IMR-90 (cell line): ENCODE measurements around the gene SERPINI1. TPM values are rescaled to one million over a fixed set of nuclear protein-coding genes. Genes with fewer than 3 reads are reported as not detected.

Experiments
- ATAC-seq: fragments of 200-7000 bp; cut with Tn5 transposase; 2 replicates; pipeline ENCODE4 v1.9.1; 2020; ENCODE audit warnings: low read depth, mild to moderate bottlenecking, moderate library complexity
- BruUV-seq: library from RNA; stranded (reverse); fragments of 400-500 nt; replicated peaks from 2 replicates; lab custom pipeline; 2021; lab: Mats Ljungman, UMichigan
- CTCF ChIA-PET: fragments of 300-600 bp; formaldehyde crosslinking; extraction: SDS; loops from one replicate; lab custom pipeline; 2021; ENCODE audit warnings: antibody characterized with exemption; lab: Yijun Ruan, JAX
- POLR2A ChIA-PET: fragments of 300-600 bp; sonication (Branson Sonifier 250); formaldehyde crosslinking; loops from one replicate; lab custom pipeline; 2022; ENCODE audit warnings: antibody characterized with exemption; ENCODE audit not compliant: unreplicated experiment; lab: Charles Lee
- DNase-seq: peaks from one replicate; pipeline ENCODE4 v3.0.0; 2013
- H2AFZ ChIP-seq: replicated peaks from 2 replicates; pipeline ENCODE3; 2013; ENCODE audit warnings: low read length, mild to moderate bottlenecking; ENCODE audit not compliant: poor library complexity
- H2AK5ac ChIP-seq: 2 replicates; pipeline ENCODE4 v1.6.1; 2013; ENCODE audit warnings: low read depth, low read length, inconsistent platforms
- H2AK9ac ChIP-seq: replicated peaks from 2 replicates; pipeline ENCODE3; 2013; ENCODE audit warnings: mild to moderate bottlenecking, low read depth, low read length, moderate library complexity; ENCODE audit not compliant: poor library complexity
- H2BK120ac ChIP-seq: 2 replicates; pipeline ENCODE4 v1.6.1; 2013; ENCODE audit warnings: low read depth, low read length, inconsistent platforms
- H2BK15ac ChIP-seq: 3 replicates; pipeline ENCODE4 v1.6.1; 2013; ENCODE audit warnings: low read depth, low read length, inconsistent platforms
- H2BK20ac ChIP-seq: 2 replicates; pipeline ENCODE4 v1.6.1; 2013; ENCODE audit warnings: low read depth, mild to moderate bottlenecking, inconsistent platforms, low read length, moderate library complexity
- H2BK5ac ChIP-seq: 2 replicates; pipeline ENCODE4 v1.6.1; 2013; ENCODE audit warnings: mild to moderate bottlenecking, low read depth, low read length, inconsistent platforms; ENCODE audit not compliant: poor library complexity, severe bottlenecking
- H3K14ac ChIP-seq: replicated peaks from 2 replicates; pipeline ENCODE4 v1.6.1; 2013; ENCODE audit warnings: low read depth, low read length, inconsistent platforms
- H3K18ac ChIP-seq: 2 replicates; pipeline ENCODE4 v1.6.1; 2013; ENCODE audit warnings: low read depth, low read length, control low read depth
- H3K23ac ChIP-seq: 2 replicates; pipeline ENCODE4 v1.6.1; 2013; ENCODE audit warnings: low read depth, low read length, inconsistent platforms
- H3K27ac ChIP-seq: 2 replicates; pipeline ENCODE4 v1.5.1; 2013; ENCODE audit warnings: mild to moderate bottlenecking, control low read depth, low read length; ENCODE audit not compliant: insufficient read depth
- H3K27me3 ChIP-seq: 2 replicates; pipeline ENCODE4 v1.6.1; 2013; ENCODE audit warnings: low read length; ENCODE audit not compliant: control insufficient read depth, insufficient read depth
- H3K36me3 ChIP-seq: 2 replicates; pipeline ENCODE4 v1.6.1; 2013; ENCODE audit warnings: low read length, mixed read lengths; ENCODE audit not compliant: control insufficient read depth, insufficient read depth
- H3K4ac ChIP-seq: 2 replicates; pipeline ENCODE4 v1.6.1; 2013; ENCODE audit warnings: low read depth, low read length, inconsistent platforms
- H3K4me1 ChIP-seq: 2 replicates; pipeline ENCODE4 v1.6.1; 2013; ENCODE audit warnings: low read length, mixed read lengths; ENCODE audit not compliant: control insufficient read depth, insufficient read depth
- H3K4me2 ChIP-seq: 2 replicates; pipeline ENCODE4 v1.6.1; 2013; ENCODE audit warnings: low read depth, mild to moderate bottlenecking, control low read depth, low read length, moderate library complexity
- H3K4me3 ChIP-seq: 2 replicates; pipeline ENCODE4 v1.5.1; 2013; ENCODE audit warnings: low read depth, mild to moderate bottlenecking, control low read depth, low read length, moderate library complexity; ENCODE audit not compliant: insufficient read depth
- H3K56ac ChIP-seq: 2 replicates; pipeline ENCODE4 v1.6.1; 2013; ENCODE audit warnings: low read length, inconsistent platforms; ENCODE audit not compliant: insufficient read depth; ENCODE audit errors: extremely low read depth
- H3K79me1 ChIP-seq, 2 experiments: 2 replicates each; pipeline ENCODE4 v1.6.1; 2013; ENCODE audit warnings: low read length in 2 of 2, inconsistent platforms in 1 of 2, low read depth in 1 of 2
- H3K9ac ChIP-seq: 2 replicates; pipeline ENCODE4 v1.6.1; 2013; ENCODE audit warnings: low read depth, low read length, control low read depth
- H3K9me1 ChIP-seq: 2 replicates; pipeline ENCODE4 v1.6.1; 2013; ENCODE audit warnings: low read length, inconsistent platforms; ENCODE audit not compliant: insufficient read depth
- H3K9me3 ChIP-seq: 2 replicates; pipeline ENCODE4 v1.6.1; 2013; ENCODE audit warnings: low read length; ENCODE audit not compliant: control insufficient read depth, insufficient read depth
- H4K20me1 ChIP-seq: 2 replicates; pipeline ENCODE4 v1.6.1; 2013; ENCODE audit warnings: low read length, inconsistent platforms; ENCODE audit not compliant: insufficient read depth
- H4K5ac ChIP-seq: 2 replicates; pipeline ENCODE4 v1.6.1; 2013; ENCODE audit warnings: mild to moderate bottlenecking, low read depth, low read length, control low read depth
- H4K8ac ChIP-seq, 2 experiments: 2 replicates each; pipeline ENCODE4 v1.6.1; 2013; ENCODE audit warnings: low read depth in 2 of 2, low read length in 2 of 2, control low read depth in 1 of 2, inconsistent platforms in 1 of 2
- H4K91ac ChIP-seq: 2 replicates; pipeline ENCODE4 v1.6.1; 2013; ENCODE audit warnings: low read depth, low read length, inconsistent platforms; ENCODE audit not compliant: insufficient read depth
- CEBPB ChIP-seq: IDR thresholded peaks from 2 replicates; pipeline ENCODE4 v1.6.1; 2012; ENCODE audit warnings: low read depth, low read length, improper control_type of control experiment
- CHD1 ChIP-seq: IDR thresholded peaks from 2 replicates; pipeline ENCODE4 v1.6.1; 2012; ENCODE audit warnings: low read depth, low read length, improper control_type of control experiment
- ELK1 ChIP-seq: fragments of 150-350 bp; IDR thresholded peaks from 2 replicates; pipeline ENCODE4 v1.6.1; 2016; ENCODE audit warnings: low read depth, mild to moderate bottlenecking, low read length, moderate library complexity, borderline replicate concordance
- FOS ChIP-seq: fragments of 150-350 bp; IDR thresholded peaks from 2 replicates; pipeline ENCODE4 v1.6.1; 2016; ENCODE audit warnings: low read depth, low read length
- MAZ ChIP-seq: IDR thresholded peaks from 2 replicates; pipeline ENCODE4 v1.6.1; 2012; ENCODE audit warnings: low read depth, mild to moderate bottlenecking, low read length, improper control_type of control experiment, moderate library complexity, borderline replicate concordance
- NFE2L2 ChIP-seq: fragments of 150-350 bp; IDR thresholded peaks from 2 replicates; pipeline ENCODE4 v1.6.1; 2016; ENCODE audit warnings: low read depth, mild to moderate bottlenecking, low read length
- POLR2A ChIP-seq: IDR thresholded peaks from 2 replicates; pipeline ENCODE4 v1.6.1; 2012; ENCODE audit warnings: mild to moderate bottlenecking, low read depth, low read length
- WGBS, 2 experiments: methylation state at CpG; one replicate each; pipeline versions ENCODE4 v1.1.5 to v1.1.7; 2013; ENCODE audit warnings: missing lambda C conversion rate in 2 of 2; ENCODE audit not compliant: insufficient read length in 1 of 2; ENCODE audit errors: extremely low coverage in 2 of 2; 5-methylcytosine and 5-hydroxymethylcytosine counted together
- dilution Hi-C: fragments of 300-500 bp; cut with HindIII; formaldehyde crosslinking; loops from one replicate; pipeline ENCODE4 v1.14.3; 2018; ENCODE audit warnings: low sequenced_read_pairs; ENCODE audit not compliant: unreplicated experiment
- in situ Hi-C: fragments of 300-500 bp; cut with MboI; formaldehyde crosslinking; loops from 3 replicates; pipeline ENCODE4 v1.14.3; 2019; ENCODE audit warnings: low sequenced_read_pairs, inconsistent platforms, mixed read lengths
- intact Hi-C: fragments of 100-400 bp; cut with micrococcal nuclease; formaldehyde crosslinking; loops from 2 replicates; pipeline ENCODE4 v1.10.0; 2022
- polyA plus RNA-seq, 3 experiments: library from polyadenylated mRNA; depleted of rRNA; stranded (reverse); fragments of >200 nt; gene quantifications; 2 replicates each; pipeline ENCODE4 v1.2.3, GENCODE V29; 2012; ENCODE audit warnings: low replicate concordance in 1 of 3
- total RNA-seq: library from RNA; depleted of rRNA; stranded (reverse); fragments of >200 nt; gene quantifications from 2 replicates; pipeline ENCODE4 v1.2.3, GENCODE V29; 2012

Gene SERPINI1
- total and polyA plus RNA-seq, 2 of the 4 experiments (the other 2 are of a cell fraction): 0.36 to 1.3 TPM

- H4K5ac ChIP-seq: no peak overlapping the region
- H3K18ac ChIP-seq: no peak overlapping the region
- H3K36me3 ChIP-seq: no peaks in the 10 kb centered on the region
- H3K23ac ChIP-seq: no peak overlapping the region
- H3K56ac ChIP-seq: no peak overlapping the region
- CTCF ChIA-PET: no interaction called here
- H3K79me1 ChIP-seq: no peaks in the 10 kb centered on the region
- no peak overlapping the region for H2BK5ac ChIP-seq
- ATAC-seq: no peak
- intact Hi-C loops (no loop called here), dilution Hi-C loops (no loop called here), in situ Hi-C loops (no loop called here)
- POLR2A ChIA-PET: no interaction called here
- no peak overlapping the region for H4K8ac ChIP-seq
- H3K27ac ChIP-seq: no peak overlapping the region
- no peak overlapping the region for H2BK120ac ChIP-seq
- H2BK15ac ChIP-seq: no peak overlapping the region
- H3K9me3 ChIP-seq: no peaks in the 10 kb centered on the region
- TF ChIP-seq MAZ (no peak), POLR2A (no peak), ELK1 (no peak), NFE2L2 (no peak), CHD1 (no peak), CEBPB (no peak), FOS (no peak)
- no peak overlapping the region for H2AK9ac ChIP-seq
- H3K27me3 ChIP-seq: no peaks in the 10 kb centered on the region
- no peak overlapping the region for H3K14ac ChIP-seq
- no peak overlapping the region for H3K9ac ChIP-seq
- no peak overlapping the region for H3K4me3 ChIP-seq
- BruUV-seq: no TSS peak
- H4K91ac ChIP-seq: no peak overlapping the region
- no peak overlapping the region for H2AFZ ChIP-seq
- no peak overlapping the region for H2AK5ac ChIP-seq
- H3K9me1 ChIP-seq: no peaks in the 10 kb centered on the region
- no peak overlapping the region for H3K4ac ChIP-seq
- no peak overlapping the region for H3K4me2 ChIP-seq
- H4K20me1 ChIP-seq: no peaks in the 10 kb centered on the region
- WGBS, 2 experiments: no CpG with 5 or more reads among the region's 4 CpGs
- DNase-seq: no peak
- H2BK20ac ChIP-seq: no peak overlapping the region
- no peaks in the 10 kb centered on the region for H3K4me1 ChIP-seq
Measured at GRCh38 chr3:167870759-167871158, 135.2 kb downstream of the SERPINI1 start.
